HG02981 (cell line): ENCODE results near the gene CRYBA4.

Experiments used
- ATAC-seq: cut with Tn5 transposase; IDR thresholded peaks from one replicate; pipeline ENCODE4 v1.9.1; 2021; ENCODE audit warnings: mild to moderate bottlenecking, moderate library complexity; ENCODE audit not compliant: unreplicated experiment

CRYBA4 gene

DNA sequence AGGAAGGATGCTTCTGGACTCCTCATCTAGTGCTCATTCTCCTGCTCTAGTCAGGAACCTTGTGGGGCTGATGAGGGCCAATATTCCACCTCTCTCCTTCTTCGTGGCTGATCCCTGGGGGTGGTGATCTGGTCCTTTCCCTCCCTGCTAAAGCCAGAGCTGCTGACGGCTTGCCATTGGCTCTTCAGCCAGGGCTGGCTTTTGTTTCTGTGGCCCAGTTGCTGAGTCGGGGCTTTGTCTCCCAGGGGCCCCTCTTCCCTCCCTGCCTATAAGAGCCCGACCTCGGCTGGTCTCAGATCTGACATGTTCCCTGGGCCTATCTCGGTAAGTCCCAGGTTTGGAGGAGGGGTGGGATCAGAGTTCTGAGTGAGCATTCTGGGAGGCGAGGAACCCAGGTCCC is at the start of gene CRYBA4:
Gene CRYBA4 (plus strand): TSS at position 301 of the 400 bp plus-strand sequence. CDS start 634 bp downstream, outside the sequence.
- ATAC-seq = no peak

- no peak for ATAC-seq
Measured at GRCh38 chr22:26573026-26573662, 48.6 kb upstream of the CRYBA4 start.

DNA sequence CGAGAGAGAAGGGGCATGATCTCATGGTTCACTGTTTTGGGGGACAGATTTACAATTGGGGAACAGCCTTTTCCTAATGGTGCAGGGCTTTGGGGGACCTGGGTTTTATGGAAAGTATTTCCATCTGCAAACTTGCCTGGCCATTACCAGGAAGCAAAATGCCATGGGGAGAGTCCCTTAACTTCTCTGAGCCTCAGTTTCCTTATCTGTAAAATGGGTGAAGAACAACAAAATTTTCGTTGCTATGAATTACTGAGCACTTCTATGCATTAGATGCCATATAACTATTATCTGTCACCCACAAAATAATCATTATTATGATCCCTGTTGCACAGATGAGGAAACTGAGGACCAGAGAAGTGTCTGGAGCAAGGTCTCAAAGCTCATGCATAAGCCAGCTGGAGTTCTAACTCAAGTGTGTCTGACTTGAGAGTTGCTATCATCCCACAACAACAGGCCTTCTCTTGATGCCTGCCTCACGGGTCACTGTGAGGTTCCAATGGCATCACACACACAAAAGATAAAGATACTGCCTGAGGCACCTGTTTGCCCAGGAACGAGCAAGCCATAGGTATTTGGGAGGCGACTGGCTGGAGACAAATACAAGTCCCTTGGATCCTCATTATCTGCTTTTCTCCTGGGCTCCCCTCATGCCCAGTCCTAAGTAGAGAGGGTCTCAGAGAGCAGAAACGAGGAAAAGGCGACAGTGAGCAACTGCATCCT is 47.6 kb upstream of the CRYBA4 start:
- ATAC-seq = no peak

- no peak for ATAC-seq
Measured at GRCh38 chr22:26576026-26576680, 45.6 kb upstream of the CRYBA4 start.

DNA sequence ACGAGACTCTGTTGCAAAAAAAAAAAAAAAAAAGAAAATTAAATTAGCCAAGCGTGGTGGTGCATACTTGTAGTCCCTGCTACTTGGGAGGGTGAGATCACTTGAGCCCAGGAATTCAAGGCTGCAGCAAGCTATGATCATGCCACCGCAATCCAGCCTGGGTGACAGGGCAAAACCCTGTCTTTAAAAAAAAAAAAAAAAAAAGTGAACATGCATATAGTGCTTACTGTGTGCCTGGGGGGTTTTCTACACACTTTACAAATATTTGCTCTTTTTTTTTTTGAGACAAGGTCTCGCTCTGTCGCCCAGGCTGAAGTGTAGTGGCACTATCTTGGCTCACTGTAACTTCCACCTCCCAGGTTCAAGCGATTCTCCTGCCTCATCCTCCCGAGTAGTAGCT is 44.7 kb upstream of the CRYBA4 start:
- no peak for ATAC-seq

- peak; percentile 67 for ATAC-seq
Measured at GRCh38 chr22:26579331-26579886, 42.4 kb upstream of the CRYBA4 start.

GRCh38 chr22:26580240-26580962 is 41.4 kb upstream of the CRYBA4 start:
- ATAC-seq = no peak

- no peak for ATAC-seq
Measured at GRCh38 chr22:26581026-26581425, 40.7 kb upstream of the CRYBA4 start.

DNA sequence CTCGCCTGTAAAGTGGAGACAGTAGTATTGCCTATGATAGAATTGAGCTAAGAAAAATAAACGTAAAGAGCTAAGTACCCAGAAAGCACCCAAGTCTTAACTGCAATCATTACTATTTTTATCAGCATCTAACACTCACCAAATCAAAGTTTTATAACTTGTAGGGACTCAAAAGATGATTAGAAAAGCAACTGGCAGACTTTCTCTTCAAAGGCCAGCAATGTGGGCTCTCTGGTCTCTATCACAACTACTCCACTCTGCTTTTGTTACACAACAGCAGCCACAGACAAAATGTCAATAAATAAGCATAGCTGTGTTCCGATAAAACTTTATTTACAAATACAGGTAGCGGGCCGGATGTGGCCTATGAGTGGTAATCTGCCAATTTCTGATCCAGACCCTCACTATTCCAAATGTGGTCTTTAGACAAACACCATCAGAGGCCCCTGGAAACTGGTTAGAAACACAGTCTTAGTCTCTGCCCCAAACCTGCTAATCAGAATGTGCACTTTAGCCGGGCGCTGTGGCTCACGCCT is 40.1 kb upstream of the CRYBA4 start:
- ATAC-seq = no peak

DNA sequence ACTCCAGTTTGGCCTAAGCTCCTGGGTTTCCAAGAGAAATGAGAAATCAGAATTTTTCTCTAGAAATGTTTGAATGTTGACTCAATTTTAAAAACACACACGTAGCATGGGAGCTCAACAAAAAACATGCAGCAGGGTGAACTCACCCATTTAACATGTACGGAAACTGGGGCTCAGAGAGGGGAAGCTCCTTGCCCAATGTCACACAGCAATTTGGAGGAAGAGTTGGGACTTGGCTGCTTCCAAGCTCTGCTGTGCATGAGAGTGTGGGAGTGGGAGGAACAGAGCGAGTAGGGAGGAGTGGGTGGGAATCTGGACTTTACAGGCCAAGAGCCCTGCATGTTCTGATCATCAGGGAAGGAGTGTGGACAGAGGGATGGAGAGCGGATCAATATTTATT is 37.8 kb upstream of the CRYBA4 start:
- ATAC-seq = no peak

- no peak for ATAC-seq
Measured at GRCh38 chr22:26585104-26585790, 36.5 kb upstream of the CRYBA4 start.

- ATAC-seq = no peak
Measured at GRCh38 chr22:26586556-26587325, 35.0 kb upstream of the CRYBA4 start.

DNA sequence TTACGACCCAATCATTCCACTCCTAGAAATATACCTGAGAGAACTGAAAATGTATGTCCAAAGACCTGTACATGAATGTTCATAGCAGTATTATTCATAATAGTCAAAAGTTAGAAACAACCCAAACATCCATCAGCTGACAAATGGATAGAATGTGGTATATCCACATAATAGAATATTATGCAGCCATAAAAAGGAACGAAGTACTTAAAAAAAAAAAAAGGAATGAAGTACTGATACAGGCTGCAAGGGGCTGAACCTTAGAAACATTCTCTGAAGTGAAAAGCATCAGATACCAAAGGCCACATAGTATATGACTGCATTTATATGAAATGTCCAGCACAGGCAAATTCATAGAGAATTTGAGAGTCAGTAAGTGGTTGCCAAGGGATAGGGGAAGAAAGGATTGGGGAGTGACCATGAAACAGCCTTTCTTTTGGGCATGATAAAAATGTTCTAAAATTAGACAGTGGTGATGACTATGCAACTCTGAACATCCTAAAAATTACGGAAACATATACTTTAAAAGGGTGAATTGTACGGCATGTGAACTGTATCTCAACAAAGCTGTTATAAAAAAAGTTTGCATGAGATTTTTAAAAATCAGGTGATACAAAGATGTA is 33.7 kb upstream of the CRYBA4 start:
- ATAC-seq = no peak

GRCh38 chr22:26588729-26589366 is 32.9 kb upstream of the CRYBA4 start:
- no peak for ATAC-seq

- peak; percentile 12 for ATAC-seq
Measured at GRCh38 chr22:26589367-26589844, 32.4 kb upstream of the CRYBA4 start.

GRCh38 chr22:26589845-26590736 is 31.7 kb upstream of the CRYBA4 start, which contains the start of gene TPST2:
Gene TPST2 (minus strand): TSS chr22:26590132. CDS start chr22:26541630, 48,502 bp downstream.
- peak; percentile 64 for ATAC-seq

DNA sequence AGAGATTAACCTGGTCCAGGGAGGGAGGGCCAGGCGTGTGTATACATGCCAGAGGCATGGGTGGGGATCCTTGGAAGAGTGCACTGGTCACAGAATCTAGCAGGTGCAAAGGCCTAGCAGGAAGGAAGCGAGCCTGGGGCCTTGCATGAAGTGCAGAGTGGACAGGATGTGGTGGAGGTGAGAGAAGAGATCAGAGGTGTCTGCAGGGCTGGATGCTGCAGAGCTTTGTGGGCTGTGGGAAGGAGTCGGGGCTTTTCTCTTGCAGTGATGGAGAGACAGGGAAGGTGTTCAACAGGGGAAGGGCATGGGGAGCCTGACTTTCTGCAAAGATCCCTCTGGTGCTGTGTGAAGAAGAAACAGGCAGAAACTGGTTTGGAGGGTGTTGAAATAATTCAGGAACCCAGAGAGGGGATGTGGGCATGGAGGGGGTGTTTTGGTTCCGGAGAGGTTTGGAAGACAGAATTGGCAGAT is 29.3 kb upstream of the CRYBA4 start:
- peak; percentile 50 for ATAC-seq
